ENCODE measurements around the gene FAM124B. TPM values are rescaled to one million over a fixed set of nuclear protein-coding genes. Genes with fewer than 3 reads are reported as not detected.

The FAM124B gene
- total RNA-seq, 1 experiment from 2014 or later = 0.83 TPM

- Histone ChIP-seq H3K27ac (ENCODE audit: insufficient read length, low read depth, low read length) (no peak overlapping the region), H2BK15ac (ENCODE audit: low read depth, low read length) (no peak overlapping the region), H2AFZ (ENCODE audit: low read length) (no peak overlapping the region), H3K14ac (ENCODE audit: insufficient read depth, low read length) (no peak overlapping the region), H3K4me1 (ENCODE audit: insufficient read depth, low read length) (no peaks in the 10 kb centered on the region), H2BK5ac (ENCODE audit: insufficient read length, low read length) (no peak overlapping the region), H2BK20ac (ENCODE audit: low read depth, low read length, poor library complexity, severe bottlenecking) (no peak overlapping the region), H2BK12ac (ENCODE audit: insufficient read length, low read depth, low read length) (no peak overlapping the region), H3K79me2 (ENCODE audit: insufficient read depth, low read length) (no peaks in the 10 kb centered on the region), H2BK120ac (ENCODE audit: low read depth, low read length, poor library complexity, severe bottlenecking) (no peak overlapping the region), H2AK5ac (ENCODE audit: insufficient read length, low read length) (no peak overlapping the region), H3T11ph (ENCODE audit: low read length) (no peak overlapping the region), H3K9me3 (ENCODE audit: control insufficient read depth, low read depth, low read length) (no peaks in the 10 kb centered on the region), H4K20me1 (ENCODE audit: control insufficient read depth, insufficient read depth, insufficient read length) (no peaks in the 10 kb centered on the region), H3K27me3 (ENCODE audit: insufficient read depth, low read length) (no peaks in the 10 kb centered on the region), H3K56ac (ENCODE audit: insufficient read length, low read depth, low read length) (no peak overlapping the region), H3K9ac (ENCODE audit: extremely low read depth, insufficient read length, low read length) (no peak overlapping the region), H4K8ac (replicated peaks; ENCODE audit: insufficient read length, low read depth, low read length) (no peak overlapping the region), H4K91ac (ENCODE audit: insufficient read length, low read depth, low read length) (no peak overlapping the region), H3K79me1 (ENCODE audit: insufficient read depth, low read depth, low read length, poor library complexity, severe bottlenecking) (no peaks in the 10 kb centered on the region), H3K4me2 (ENCODE audit: insufficient read depth, insufficient read length, low read length) (no peak overlapping the region), H3K4ac (ENCODE audit: low read depth, low read length) (no peak overlapping the region), H3K23ac (ENCODE audit: insufficient read length, low read depth, low read length) (no peak overlapping the region), H3K18ac (ENCODE audit: insufficient read length, low read depth, low read length) (no peak overlapping the region), H3K23me2 (ENCODE audit: insufficient read length, low read depth, low read length, poor library complexity, severe bottlenecking) (no peaks in the 10 kb centered on the region), H4K5ac (ENCODE audit: insufficient read length, low read depth, low read length) (no peak overlapping the region)
- peaks cover 8 to 9% of the 10 kb centered on the region in 2 experiments; a peak in 4 of 5 replicates for H3K9me3 Mint-ChIP-seq
- H3K4me1 Mint-ChIP-seq = peaks cover 0 to 3% of the 10 kb centered on the region in 2 experiments; a peak in 1 of 4 replicates
- DNase-seq = no peak
- H3K27me3 Mint-ChIP-seq (ENCODE audit: low read depth) = no peaks in the 10 kb centered on the region
- WGBS (ENCODE audit: extremely low coverage, insufficient read length, low lambda C conversion rate) = no CpG with 5 or more reads among the region's 3 CpGs
- H3K4me3 Mint-ChIP-seq = no peak overlapping the region
- peaks cover 0 to 12% (median 7%) of the 10 kb centered on the region in 3 experiments; a peak in 3 of 7 replicates for H3K36me3 Mint-ChIP-seq (ENCODE audit: insufficient read depth in 1 of 3, low read depth in 3 of 3)
- no peak overlapping the region for H3K27ac Mint-ChIP-seq
- no peak for TF ChIP-seq CTCF (conservative IDR thresholded peaks at IDR 0.05)
These were observed 9.1 kb upstream of the FAM124B start for GRCh38 chr2:224410946-224411561.
